Measurements from ENCODE around the gene SEPSECS.

GRCh38 chr4:25070545-25070944 lies 89.7 kb downstream of the SEPSECS start:
- TF ChIP-seq CTCF (IDR thresholded peaks at IDR 0.05), result no peak
- TF ChIP-seq POLR2A (IDR thresholded peaks at IDR 0.05), result no peak
- no peak for TF ChIP-seq EP300 (IDR thresholded peaks at IDR 0.05)
